ENCODE results near the gene YTHDC2. TPM values are rescaled to one million over a fixed set of nuclear protein-coding genes. Genes with fewer than 3 reads are reported as not detected.

Gene YTHDC2
- total and polyA plus RNA-seq, 11 donors: 5.7 to 19.8 (median 13.0) TPM

DNA sequence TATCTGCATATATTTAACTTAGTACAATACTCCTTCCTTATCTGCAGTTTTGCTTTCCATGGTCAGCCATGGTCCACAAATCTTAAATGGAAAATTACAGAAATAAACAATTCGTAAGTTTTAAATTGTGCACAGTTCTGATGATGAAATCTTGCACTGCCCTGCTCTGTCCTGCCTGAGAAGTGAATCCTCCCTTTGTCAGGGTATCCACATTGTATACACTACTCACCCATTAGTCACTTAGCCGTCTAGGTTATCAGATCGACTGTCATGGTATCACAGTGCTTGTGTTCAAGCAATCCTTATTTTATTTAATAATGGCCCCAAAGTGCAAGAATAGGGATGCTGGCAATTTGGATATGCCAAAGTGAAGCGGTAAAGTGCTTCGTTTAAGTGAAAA is 8.3 kb upstream of the YTHDC2 start:
- Histone ChIP-seq H3K4me3 (no peak overlapping the region), H3K36me3 (no peaks in the 10 kb centered on the region), H3K27me3 (peaks cover 0 to 20% (median 0%) of the 10 kb centered on the region in 9 donors), H3K9me3 (no peaks in the 10 kb centered on the region), H3K4me1 (no peaks in the 10 kb centered on the region), H3K27ac (no peak overlapping the region)
- TF ChIP-seq POLR2A (IDR thresholded peaks at IDR 0.05): no peak
- TF ChIP-seq, protein P1, sequence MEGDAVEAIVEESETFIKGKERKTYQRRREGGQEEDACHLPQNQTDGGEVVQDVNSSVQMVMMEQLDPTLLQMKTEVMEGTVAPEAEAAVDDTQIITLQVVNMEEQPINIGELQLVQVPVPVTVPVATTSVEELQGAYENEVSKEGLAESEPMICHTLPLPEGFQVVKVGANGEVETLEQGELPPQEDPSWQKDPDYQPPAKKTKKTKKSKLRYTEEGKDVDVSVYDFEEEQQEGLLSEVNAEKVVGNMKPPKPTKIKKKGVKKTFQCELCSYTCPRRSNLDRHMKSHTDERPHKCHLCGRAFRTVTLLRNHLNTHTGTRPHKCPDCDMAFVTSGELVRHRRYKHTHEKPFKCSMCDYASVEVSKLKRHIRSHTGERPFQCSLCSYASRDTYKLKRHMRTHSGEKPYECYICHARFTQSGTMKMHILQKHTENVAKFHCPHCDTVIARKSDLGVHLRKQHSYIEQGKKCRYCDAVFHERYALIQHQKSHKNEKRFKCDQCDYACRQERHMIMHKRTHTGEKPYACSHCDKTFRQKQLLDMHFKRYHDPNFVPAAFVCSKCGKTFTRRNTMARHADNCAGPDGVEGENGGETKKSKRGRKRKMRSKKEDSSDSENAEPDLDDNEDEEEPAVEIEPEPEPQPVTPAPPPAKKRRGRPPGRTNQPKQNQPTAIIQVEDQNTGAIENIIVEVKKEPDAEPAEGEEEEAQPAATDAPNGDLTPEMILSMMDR (IDR thresholded peaks at IDR 0.05): no peak
- intact Hi-C loops (cut with DNase I): loop anchor here in 3 of 10 donors (5.0 kb wide), 3 partner anchors 68 to 128 kb away; no protein-coding TSS in a partner anchor
- DNase-seq: no peak
- ATAC-seq: no peak
- 85 to 93% (median 86%) methylated on average over 5 of the region's 5 CpGs for WGBS, 4 donors

DNA sequence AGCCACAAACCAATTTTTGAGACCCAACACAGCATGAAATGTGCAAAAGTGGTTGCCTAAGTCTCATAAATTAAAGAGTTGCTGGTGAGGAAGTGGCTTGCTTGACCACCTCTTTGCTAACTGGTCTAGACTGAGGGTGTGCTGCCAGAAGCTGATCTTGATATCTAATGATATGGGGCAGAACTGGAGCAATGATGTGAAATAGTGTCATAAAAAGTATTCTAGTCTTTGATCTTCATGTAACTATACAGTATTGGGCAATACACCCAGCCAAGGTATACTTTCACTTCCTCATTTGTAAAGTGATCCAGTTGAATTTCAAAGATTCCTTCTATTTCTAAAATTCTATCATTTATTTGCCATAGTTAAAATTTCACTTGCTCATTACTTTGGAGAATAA is 5.9 kb upstream of the YTHDC2 start:
- intact Hi-C loops (cut with DNase I): loop anchor here in 3 of 10 donors (5.0 kb wide), 3 partner anchors 70 to 130 kb away; no protein-coding TSS in a partner anchor
- H3K4me3 ChIP-seq: no peak overlapping the region
- no peak overlapping the region for H3K27ac ChIP-seq
- H3K4me1 ChIP-seq: peaks cover 0 to under 1% (median 0%) of the 10 kb centered on the region in 12 donors
- TF ChIP-seq POLR2A (IDR thresholded peaks at IDR 0.05): no peak
- TF ChIP-seq, protein P1 (IDR thresholded peaks at IDR 0.05): no peak
- no peak for ATAC-seq
- no peaks in the 10 kb centered on the region for H3K9me3 ChIP-seq
- DNase-seq: no peak
- no peaks in the 10 kb centered on the region for H3K36me3 ChIP-seq
- H3K27me3 ChIP-seq: peaks cover 0 to 23% (median 0%) of the 10 kb centered on the region in 9 donors

DNA sequence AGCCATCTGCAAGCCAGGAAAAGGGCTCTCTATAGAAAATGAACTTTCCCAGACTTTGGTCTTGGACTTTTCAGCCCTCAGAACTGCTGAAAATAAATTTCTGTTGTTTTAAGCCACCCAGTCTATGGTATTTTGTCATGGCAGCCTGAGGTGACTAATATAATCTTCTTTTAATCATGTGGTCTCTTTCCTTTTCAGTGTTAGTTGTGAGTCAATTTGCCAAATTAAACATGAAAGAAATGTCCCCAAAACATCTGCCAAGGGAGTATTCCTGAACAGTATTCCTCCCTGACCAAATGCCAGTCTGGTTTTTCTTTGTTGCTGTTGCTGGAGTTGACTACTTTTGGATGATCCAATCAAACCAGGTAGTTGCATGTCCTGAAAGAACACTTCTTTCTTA is 4.7 kb upstream of the YTHDC2 start:
- intact Hi-C loops (cut with DNase I): loop anchor here in 3 of 10 donors (5.0 kb wide), 3 partner anchors 71 to 131 kb away; no protein-coding TSS in a partner anchor
- no peaks in the 10 kb centered on the region for H3K36me3 ChIP-seq
- H3K27me3 ChIP-seq: peaks cover 0 to 23% (median 0%) of the 10 kb centered on the region in 9 donors
- TF ChIP-seq POLR2A (IDR thresholded peaks at IDR 0.05): no peak
- TF ChIP-seq, protein P1 (IDR thresholded peaks at IDR 0.05): no peak
- no peak for ATAC-seq
- DNase-seq: no peak
- peaks cover 0 to 8% (median 0%) of the 10 kb centered on the region in 12 donors for H3K4me1 ChIP-seq
- H3K27ac ChIP-seq: no peak overlapping the region
- no peak overlapping the region for H3K4me3 ChIP-seq
- no peaks in the 10 kb centered on the region for H3K9me3 ChIP-seq

DNA sequence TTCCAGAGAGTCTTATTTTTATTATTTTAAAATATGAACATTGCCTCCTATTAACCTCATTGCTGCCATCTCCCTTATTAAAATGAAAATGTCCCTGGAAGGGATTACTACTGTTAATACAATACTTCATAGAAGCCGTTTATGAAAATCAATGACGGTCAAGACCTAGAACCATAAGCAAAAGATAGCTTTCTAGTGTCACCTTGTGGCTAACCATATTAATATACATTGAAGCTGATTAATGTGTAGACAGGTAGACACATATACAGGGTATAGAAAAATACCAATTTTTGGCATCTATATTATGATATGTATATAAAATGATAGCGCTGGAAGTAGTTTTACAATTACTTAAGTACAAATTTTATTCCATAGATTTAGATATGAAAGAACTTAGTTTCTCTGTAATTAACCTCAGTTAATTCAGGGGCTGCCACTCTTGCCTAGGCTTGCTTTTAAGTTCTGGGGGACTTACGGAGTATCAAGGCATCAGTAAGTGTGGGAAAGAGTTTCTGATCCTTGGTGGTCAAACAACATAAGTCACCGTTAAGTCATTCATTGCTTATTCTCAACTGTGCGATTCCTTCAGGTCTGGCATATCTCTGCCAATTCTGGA is 2.5 kb upstream of the YTHDC2 start:
- peaks cover 0 to 27% (median 13%) of the 10 kb centered on the region in 12 donors for H3K4me1 ChIP-seq
- DNase-seq (no peak), ATAC-seq (no peak)
- peaks cover 0 to 23% (median 0%) of the 10 kb centered on the region in 9 donors for H3K27me3 ChIP-seq
- intact Hi-C loops (cut with DNase I): loop anchor here (2.0 to 10.0 kb wide), 10 partner anchors 130 to 516 kb away; no protein-coding TSS in a partner anchor
- H3K9me3 ChIP-seq: no peaks in the 10 kb centered on the region
- H3K4me3 ChIP-seq: no peak overlapping the region
- WGBS, 4 donors: 54 to 57% (median 55%) methylated on average over 6 of the region's 6 CpGs
- TF ChIP-seq, protein P1 (IDR thresholded peaks at IDR 0.05): peak; percentile 19 to 60 (median 45)
- no peak for TF ChIP-seq POLR2A (IDR thresholded peaks at IDR 0.05)
- no peak overlapping the region for H3K27ac ChIP-seq
- H3K36me3 ChIP-seq: peaks cover 0 to 10% (median 0%) of the 10 kb centered on the region in 9 donors
